Measurements from ENCODE around the gene MGAT3. TPM values are rescaled to one million over a fixed set of nuclear protein-coding genes. Genes with fewer than 3 reads are reported as not detected.
A peak's percentile ranks its signal among the peaks of the same experiment; 100 is the strongest.

Gene MGAT3
- total RNA-seq, 2 experiments from 2014 or later, result 16.3 to 44.3 TPM

GRCh38 chr22:39530692-39531331, 74.0 kb downstream of the MGAT3 start:
- H3K4me1 ChIP-seq (ENCODE audit: insufficient read depth, low read length, poor library complexity, severe bottlenecking), result peaks cover 73% of the 10 kb centered on the region
- peak overlapping the region; percentile 97 for H3K4me3 ChIP-seq (ENCODE audit: low read depth, low read length, poor library complexity, severe bottlenecking)
- H3K36me3 ChIP-seq (ENCODE audit: insufficient read depth, low read length), result peaks cover 44% of the 10 kb centered on the region
- no peaks in the 10 kb centered on the region for H3K9me3 ChIP-seq (ENCODE audit: low read length)
- H4K20me1 ChIP-seq (ENCODE audit: insufficient read depth, low read length), result peaks cover 3% of the 10 kb centered on the region; the same call in 1 of the 2 replicates
- H3K4me2 ChIP-seq (ENCODE audit: low read length), result peak overlapping the region; percentile 81
- no peaks in the 10 kb centered on the region for H3K9me2 ChIP-seq (ENCODE audit: insufficient read depth, low read length)
- ChIA-PET POLR2A (interaction anchor here (0.6 to 2.4 kb wide), 6 partner anchors 11 to 513 kb away, joined by 3 to 15 read pairs (median 4); partner anchors contain the start of genes ATF4 and RPL3), CTCF (ENCODE audit: unreplicated experiment) (interaction anchor here (0.6 kb wide), 2 partner anchors 34 to 223 kb away, joined by 3 read pairs; no protein-coding TSS in a partner anchor)
- H3K79me2 ChIP-seq (ENCODE audit: insufficient read depth, low read depth, low read length), result peaks cover 27% of the 10 kb centered on the region
- H3K27ac ChIP-seq (ENCODE audit: low read depth, low read length, poor library complexity, severe bottlenecking), result peak overlapping the region; percentile 95
- H2AFZ ChIP-seq (ENCODE audit: low read length), result no peak overlapping the region
- intact Hi-C loops (cut with micrococcal nuclease; ENCODE audit: unreplicated experiment), result loop anchor here (10.0 kb wide), 2 partner anchors 414 to 644 kb away; partner anchors contain the start of gene TNRC6B
- no TSS peak for BruUV-seq (replicated peaks)
- no peak for TF ChIP-seq EZH2phosphoT487 (IDR thresholded peaks at IDR 0.05; ENCODE audit: borderline replicate concordance, low read depth, low read length)
- peak; percentile 65 for TF ChIP-seq CTCF (conservative IDR thresholded peaks at IDR 0.05; ENCODE audit: low read length)
- DNase-seq (ENCODE audit: low spot score), result peak; percentile 79

- Histone ChIP-seq H3K4me2 (ENCODE audit: low read length) (peak within 1 kb of the TSS; percentile 81), H3K4me1 (ENCODE audit: insufficient read depth, low read length, poor library complexity, severe bottlenecking) (peaks cover 57% of the 10 kb centered on the region), H3K36me3 (ENCODE audit: insufficient read depth, low read length) (peaks cover 35% of the 10 kb centered on the region), H3K9me3 (ENCODE audit: low read length) (no peaks in the 10 kb centered on the region), H2AFZ (ENCODE audit: low read length) (peak within 1 kb of the TSS; percentile 51; the same call in 1 of the 2 replicates), H3K4me3 (ENCODE audit: low read depth, low read length, poor library complexity, severe bottlenecking) (peak within 1 kb of the TSS; percentile 97), H4K20me1 (ENCODE audit: insufficient read depth, low read length) (peaks cover 3% of the 10 kb centered on the region; the same call in 1 of the 2 replicates), H3K79me2 (ENCODE audit: insufficient read depth, low read depth, low read length) (peaks cover 27% of the 10 kb centered on the region), H3K9me2 (ENCODE audit: insufficient read depth, low read length) (no peaks in the 10 kb centered on the region), H3K27ac (ENCODE audit: low read depth, low read length, poor library complexity, severe bottlenecking) (peak within 1 kb of the TSS; percentile 66)
- DNase-seq (ENCODE audit: low spot score), result peak; percentile 100
- no TSS peak for BruUV-seq (replicated peaks)
- TF ChIP-seq EZH2phosphoT487 (IDR thresholded peaks at IDR 0.05; ENCODE audit: borderline replicate concordance, low read depth, low read length), result no peak
- TF ChIP-seq CTCF (conservative IDR thresholded peaks at IDR 0.05; ENCODE audit: low read length), result no peak
- intact Hi-C loops (cut with micrococcal nuclease; ENCODE audit: unreplicated experiment), result loop anchor here (2.0 to 10.0 kb wide), 3 partner anchors 412 to 814 kb away; partner anchors contain the start of genes ADSL and TNRC6B
- ChIA-PET CTCF (ENCODE audit: unreplicated experiment) (no interaction called here), POLR2A (interaction anchor here (2.4 kb wide), 1 partner anchor 12 kb away, joined by 15 read pairs; the partner anchor contains the start of gene ATF4)
Measured at GRCh38 chr22:39532215-39533073, 75.6 kb downstream of the MGAT3 start, which contains the start of gene RPS19BP1. Gene RPS19BP1, minus strand, starts transcription at chr22:39532748. Its CDS starts 10 bp downstream, at chr22:39532738.

Data from OCI-LY7 (cell line).